Esophagus muscularis mucosa (tissue), 3 donors: ENCODE results near the gene KCNMB1.

Experiments used
- POLR2A ChIP-seq: fragments of 450-650 bp; IDR thresholded peaks from one replicate; pipeline ENCODE4 v1.6.1; 2017; ENCODE audit warnings: antibody characterized with exemption, moderate library complexity, mild to moderate bottlenecking, low read depth
- TF ChIP-seq, protein P1 (sequence below), 3 experiments: fragments of 200-600 bp in 2 of 3; fragments of 450-650 bp in 1 of 3; sonication (generic) in 2 of 3; IDR thresholded peaks; one replicate each; pipeline ENCODE4 v1.5.1; 2017 to 2019; ENCODE audit warnings: antibody characterized with exemption in 3 of 3, mild to moderate bottlenecking in 2 of 3, moderate library complexity in 1 of 3

DNA sequence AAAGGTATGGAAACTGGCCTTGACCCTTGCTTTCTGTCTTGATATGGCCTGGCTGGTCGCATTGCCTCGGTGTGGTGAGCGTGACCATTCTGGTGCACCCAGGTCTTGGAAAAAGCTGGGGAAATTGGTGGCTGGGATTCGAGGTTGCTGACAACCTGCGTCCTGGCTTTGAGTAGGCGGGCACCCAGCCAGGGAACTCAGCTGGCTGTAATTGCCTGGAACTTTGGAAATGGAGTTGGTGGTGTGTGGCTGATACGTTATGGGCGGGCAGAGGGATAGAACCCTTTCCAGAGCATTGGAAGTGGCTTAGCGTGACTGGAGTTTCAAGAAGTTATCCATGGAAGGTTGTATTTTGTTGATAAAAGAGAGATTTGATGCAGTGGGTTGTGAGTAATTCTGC is 35.2 kb downstream of the KCNMB1 start:
- TF ChIP-seq, protein P1, sequence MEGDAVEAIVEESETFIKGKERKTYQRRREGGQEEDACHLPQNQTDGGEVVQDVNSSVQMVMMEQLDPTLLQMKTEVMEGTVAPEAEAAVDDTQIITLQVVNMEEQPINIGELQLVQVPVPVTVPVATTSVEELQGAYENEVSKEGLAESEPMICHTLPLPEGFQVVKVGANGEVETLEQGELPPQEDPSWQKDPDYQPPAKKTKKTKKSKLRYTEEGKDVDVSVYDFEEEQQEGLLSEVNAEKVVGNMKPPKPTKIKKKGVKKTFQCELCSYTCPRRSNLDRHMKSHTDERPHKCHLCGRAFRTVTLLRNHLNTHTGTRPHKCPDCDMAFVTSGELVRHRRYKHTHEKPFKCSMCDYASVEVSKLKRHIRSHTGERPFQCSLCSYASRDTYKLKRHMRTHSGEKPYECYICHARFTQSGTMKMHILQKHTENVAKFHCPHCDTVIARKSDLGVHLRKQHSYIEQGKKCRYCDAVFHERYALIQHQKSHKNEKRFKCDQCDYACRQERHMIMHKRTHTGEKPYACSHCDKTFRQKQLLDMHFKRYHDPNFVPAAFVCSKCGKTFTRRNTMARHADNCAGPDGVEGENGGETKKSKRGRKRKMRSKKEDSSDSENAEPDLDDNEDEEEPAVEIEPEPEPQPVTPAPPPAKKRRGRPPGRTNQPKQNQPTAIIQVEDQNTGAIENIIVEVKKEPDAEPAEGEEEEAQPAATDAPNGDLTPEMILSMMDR (IDR thresholded peaks at IDR 0.05): no peak
- TF ChIP-seq POLR2A: no peak
